ENCODE data around the gene NF1. TPM values are rescaled to one million over a fixed set of nuclear protein-coding genes. Genes with fewer than 3 reads are reported as not detected.

The NF1 gene
- total RNA-seq, 1 donor = 67.0 TPM

GRCh38 chr17:31202968-31203367, 108.2 kb downstream of the NF1 start:
- no peak for TF ChIP-seq CTCF (IDR thresholded peaks at IDR 0.05; ENCODE audit: extremely low read depth, low read depth, low read length)
- peaks cover 9% of the 10 kb centered on the region for H3K4me1 ChIP-seq (ENCODE audit: insufficient read depth, low read length)
- peaks cover 8% of the 10 kb centered on the region for H3K79me2 ChIP-seq (ENCODE audit: insufficient read depth, low read length)
- no peak for DNase-seq (ENCODE audit: insufficient read length, low spot score, missing footprints)
- peaks cover 12% of the 10 kb centered on the region for H3K36me3 ChIP-seq (ENCODE audit: insufficient read depth, low read length)
- H4K20me1 ChIP-seq (ENCODE audit: insufficient read depth, low read length) = no peaks in the 10 kb centered on the region
- H3K27ac ChIP-seq (ENCODE audit: low read depth, low read length) = no peak overlapping the region
- no peaks in the 10 kb centered on the region for H3K27me3 ChIP-seq (ENCODE audit: insufficient read depth, low read length)
- no peak overlapping the region for H3K4me2 ChIP-seq (ENCODE audit: insufficient read depth, low read length)
- no peak overlapping the region for H3K4me3 ChIP-seq (ENCODE audit: insufficient read depth, low read length)
- no peaks in the 10 kb centered on the region for H3K9me3 ChIP-seq (ENCODE audit: low read depth, low read length)
- H2AFZ ChIP-seq (ENCODE audit: low read length) = no peak overlapping the region

GRCh38 chr17:31211352-31212012, 116.7 kb downstream of the NF1 start:
- Histone ChIP-seq H3K36me3 (ENCODE audit: insufficient read depth, low read length) (peaks cover 4% of the 10 kb centered on the region), H2AFZ (ENCODE audit: low read length) (no peak overlapping the region), H3K4me1 (ENCODE audit: insufficient read depth, low read length) (peaks cover 17% of the 10 kb centered on the region), H3K27ac (ENCODE audit: low read depth, low read length) (no peak overlapping the region), H3K27me3 (ENCODE audit: insufficient read depth, low read length) (no peaks in the 10 kb centered on the region), H3K9me3 (ENCODE audit: low read depth, low read length) (no peaks in the 10 kb centered on the region), H3K4me2 (ENCODE audit: insufficient read depth, low read length) (no peak overlapping the region), H3K4me3 (ENCODE audit: insufficient read depth, low read length) (no peak overlapping the region), H4K20me1 (ENCODE audit: insufficient read depth, low read length) (no peaks in the 10 kb centered on the region), H3K79me2 (ENCODE audit: insufficient read depth, low read length) (no peaks in the 10 kb centered on the region)
- DNase-seq (ENCODE audit: insufficient read length, low spot score, missing footprints) = no peak
- TF ChIP-seq CTCF (IDR thresholded peaks at IDR 0.05; ENCODE audit: extremely low read depth, low read depth, low read length) = no peak

GRCh38 chr17:31216031-31216751, 121.4 kb downstream of the NF1 start:
- Histone ChIP-seq H3K4me3 (ENCODE audit: insufficient read depth, low read length) (peak overlapping the region; percentile 12), H2AFZ (ENCODE audit: low read length) (no peak overlapping the region), H3K27ac (ENCODE audit: low read depth, low read length) (peak overlapping the region; percentile 69), H4K20me1 (ENCODE audit: insufficient read depth, low read length) (no peaks in the 10 kb centered on the region), H3K79me2 (ENCODE audit: insufficient read depth, low read length) (no peaks in the 10 kb centered on the region), H3K27me3 (ENCODE audit: insufficient read depth, low read length) (no peaks in the 10 kb centered on the region), H3K36me3 (ENCODE audit: insufficient read depth, low read length) (peaks cover 20% of the 10 kb centered on the region), H3K4me1 (ENCODE audit: insufficient read depth, low read length) (peaks cover 20% of the 10 kb centered on the region), H3K4me2 (ENCODE audit: insufficient read depth, low read length) (peak overlapping the region; percentile 73), H3K9me3 (ENCODE audit: low read depth, low read length) (no peaks in the 10 kb centered on the region)
- TF ChIP-seq CTCF (IDR thresholded peaks at IDR 0.05; ENCODE audit: extremely low read depth, low read depth, low read length) = peak; percentile 53
- DNase-seq (ENCODE audit: insufficient read length, low spot score, missing footprints) = peak; percentile 62

GRCh38 chr17:31224366-31224765, 129.6 kb downstream of the NF1 start:
- H3K36me3 ChIP-seq (ENCODE audit: insufficient read depth, low read length) = peaks cover 29% of the 10 kb centered on the region
- no peaks in the 10 kb centered on the region for H3K79me2 ChIP-seq (ENCODE audit: insufficient read depth, low read length)
- no peaks in the 10 kb centered on the region for H3K4me1 ChIP-seq (ENCODE audit: insufficient read depth, low read length)
- DNase-seq (ENCODE audit: insufficient read length, low spot score, missing footprints) = no peak
- no peak overlapping the region for H3K4me3 ChIP-seq (ENCODE audit: insufficient read depth, low read length)
- H3K27ac ChIP-seq (ENCODE audit: low read depth, low read length) = no peak overlapping the region
- TF ChIP-seq CTCF (IDR thresholded peaks at IDR 0.05; ENCODE audit: extremely low read depth, low read depth, low read length) = no peak
- no peaks in the 10 kb centered on the region for H4K20me1 ChIP-seq (ENCODE audit: insufficient read depth, low read length)
- no peaks in the 10 kb centered on the region for H3K9me3 ChIP-seq (ENCODE audit: low read depth, low read length)
- no peak overlapping the region for H2AFZ ChIP-seq (ENCODE audit: low read length)
- no peak overlapping the region for H3K4me2 ChIP-seq (ENCODE audit: insufficient read depth, low read length)
- no peaks in the 10 kb centered on the region for H3K27me3 ChIP-seq (ENCODE audit: insufficient read depth, low read length)
